ENCODE measurements around the gene ERAL1. TPM values are rescaled to one million over a fixed set of nuclear protein-coding genes. Genes with fewer than 3 reads are reported as not detected.

ERAL1 gene
- total RNA-seq, 1 experiment from 2014 or later = 70.1 TPM

- TF ChIP-seq PRDM15 (CRISPR knock-in tag; IDR thresholded peaks at IDR 0.05) = no peak
- TF ChIP-seq ZNF416 (CRISPR knock-in tag; IDR thresholded peaks at IDR 0.05) = 0 out of 2 replicates have a peak, but pooled peaks have one; percentile 35
- TF ChIP-seq E2F1 (CRISPR knock-in tag; IDR thresholded peaks at IDR 0.05) = no peak
- no peak for TF ChIP-seq STAT6 (CRISPR knock-in tag; conservative IDR thresholded peaks at IDR 0.05; ENCODE audit: low read depth)
- peak; percentile 63; the same call in 1 of the 2 replicates for TF ChIP-seq MAX (CRISPR knock-in tag; IDR thresholded peaks at IDR 0.05)
- peak; percentile 35; the same call in 1 of the 2 replicates for TF ChIP-seq ZNF232 (CRISPR knock-in tag; IDR thresholded peaks at IDR 0.05)
- TF ChIP-seq FOXP1 (CRISPR knock-in tag; IDR thresholded peaks at IDR 0.05; ENCODE audit: borderline replicate concordance) = no peak; the same call in 1 of the 2 replicates
- TF ChIP-seq NFE2L1 (CRISPR knock-in tag; IDR thresholded peaks at IDR 0.05) = 0 out of 2 replicates have a peak, but pooled peaks have one; percentile 56
- TF ChIP-seq ATF6 (CRISPR knock-in tag; IDR thresholded peaks at IDR 0.05) = no peak
- TF ChIP-seq HMGA2 (CRISPR knock-in tag; IDR thresholded peaks at IDR 0.05) = no peak
- TF ChIP-seq FOXK1 (CRISPR knock-in tag; IDR thresholded peaks at IDR 0.05) = peak; percentile 51; the same call in 1 of the 2 replicates
- TF ChIP-seq IRF1 (CRISPR knock-in tag; IDR thresholded peaks at IDR 0.05) = no peak
Measured at GRCh38 chr17:28842282-28843012, 12.4 kb upstream of the ERAL1 start, which contains the start of gene FAM222B (continued).

- no peaks in the 10 kb centered on the region for H3K9me3 Mint-ChIP-seq
- POLR2A ChIA-PET = interaction anchor here (0.5 to 1.2 kb wide), 2 partner anchors 53 to 69 kb away, joined by 3 to 4 read pairs; no protein-coding TSS in a partner anchor
- TF ChIP-seq ZNF532 (CRISPR knock-in tag; IDR thresholded peaks at IDR 0.05; ENCODE audit: borderline replicate concordance) = no peak
- no peak for TF ChIP-seq PREB (CRISPR knock-in tag; IDR thresholded peaks at IDR 0.05; ENCODE audit: borderline replicate concordance)
- H3K36me3 Mint-ChIP-seq = peaks cover 6% of the 10 kb centered on the region
- ATAC-seq (no peak), DNase-seq (ENCODE audit: low spot score) (no peak)
- 0 out of 2 replicates have a peak overlapping the region, but pooled peaks have one; percentile 8 for H3K27ac Mint-ChIP-seq
- CTCF ChIA-PET = interaction anchor here (0.6 to 5.0 kb wide), 5 partner anchors 31 to 447 kb away, joined by 3 to 49 read pairs (median 7); no protein-coding TSS in a partner anchor
- peaks cover 15% of the 10 kb centered on the region for H3K4me1 Mint-ChIP-seq
- H3K27me3 Mint-ChIP-seq (ENCODE audit: low read depth) = no peaks in the 10 kb centered on the region
- no peak overlapping the region for H3K4me3 Mint-ChIP-seq
Measured at GRCh38 chr17:28843816-28844148, 11.0 kb upstream of the ERAL1 start.

Measured in WTC11 (cell line).